HG03095 (cell line): ENCODE results near the gene RAB9A.
"Not testable (repeated sequence)": the region's sequence is repeated elsewhere in the genome, so short reads cannot be mapped to it uniquely, and the experiment has no call there.

ENCODE experiments used
- ATAC-seq: cut with Tn5 transposase; IDR thresholded peaks from one replicate; pipeline ENCODE4 v1.9.1; 2021; ENCODE audit warnings: moderate library complexity; ENCODE audit not compliant: unreplicated experiment

The RAB9A gene

GRCh38 chrX:13669246-13669737 lies 19.6 kb upstream of the RAB9A start:
- peak; percentile 74 for ATAC-seq

GRCh38 chrX:13669755-13670154 lies 19.2 kb upstream of the RAB9A start:
- not testable (repeated sequence) for ATAC-seq

- ATAC-seq: no peak
Measured at GRCh38 chrX:13670197-13670596, 18.7 kb upstream of the RAB9A start.

GRCh38 chrX:13673016-13673415 lies 15.9 kb upstream of the RAB9A start:
- ATAC-seq: no peak

- no peak for ATAC-seq
Measured at GRCh38 chrX:13676885-13677284, 12.0 kb upstream of the RAB9A start.

- ATAC-seq: not testable (repeated sequence)
Measured at GRCh38 chrX:13679700-13680099, 9.2 kb upstream of the RAB9A start.

- ATAC-seq: no peak
Measured at GRCh38 chrX:13681595-13681994, 7.3 kb upstream of the RAB9A start.

GRCh38 chrX:13684361-13684760 lies 4.6 kb upstream of the RAB9A start:
- ATAC-seq: no peak

GRCh38 chrX:13685126-13685763 lies 3.7 kb upstream of the RAB9A start:
- no peak for ATAC-seq

- ATAC-seq: no peak
Measured at GRCh38 chrX:13687203-13687602, 1.7 kb upstream of the RAB9A start.

- ATAC-seq: no peak
Measured at GRCh38 chrX:13688384-13688957, 457 bp upstream of the RAB9A start.

- ATAC-seq: no peak
Measured at GRCh38 chrX:13689741-13690211, 848 bp downstream of the RAB9A start.

- no peak for ATAC-seq
Measured at GRCh38 chrX:13690836-13691235, 1.9 kb downstream of the RAB9A start.

GRCh38 chrX:13691841-13692371 lies 3.0 kb downstream of the RAB9A start:
- no peak for ATAC-seq

GRCh38 chrX:13692771-13693231 lies 3.9 kb downstream of the RAB9A start:
- no peak for ATAC-seq

GRCh38 chrX:13693341-13693961 lies 4.5 kb downstream of the RAB9A start:
- ATAC-seq: no peak

- ATAC-seq: no peak
Measured at GRCh38 chrX:13694359-13694758, 5.4 kb downstream of the RAB9A start.

GRCh38 chrX:13694983-13695382 lies 6.1 kb downstream of the RAB9A start:
- ATAC-seq: no peak

- ATAC-seq: no peak
Measured at GRCh38 chrX:13695601-13696115, 6.7 kb downstream of the RAB9A start.

GRCh38 chrX:13697455-13697854 lies 8.5 kb downstream of the RAB9A start:
- peak; percentile 40 for ATAC-seq

- ATAC-seq: no peak
Measured at GRCh38 chrX:13697976-13698375, 9.0 kb downstream of the RAB9A start.

- no peak for ATAC-seq
Measured at GRCh38 chrX:13698432-13698831, 9.5 kb downstream of the RAB9A start.
